Measurements from ENCODE around the gene PSMD4. TPM values are rescaled to one million over a fixed set of nuclear protein-coding genes. Genes with fewer than 3 reads are reported as not detected.
A peak's percentile ranks its signal among the peaks of the same experiment; 100 is the strongest.
"Not testable (repeated sequence)": the region's sequence is repeated elsewhere in the genome, so short reads cannot be mapped to it uniquely, and the experiment has no call there.

Gene PSMD4
- 116 TPM for polyA plus RNA-seq (ENCODE audit: insufficient read length)

DNA sequence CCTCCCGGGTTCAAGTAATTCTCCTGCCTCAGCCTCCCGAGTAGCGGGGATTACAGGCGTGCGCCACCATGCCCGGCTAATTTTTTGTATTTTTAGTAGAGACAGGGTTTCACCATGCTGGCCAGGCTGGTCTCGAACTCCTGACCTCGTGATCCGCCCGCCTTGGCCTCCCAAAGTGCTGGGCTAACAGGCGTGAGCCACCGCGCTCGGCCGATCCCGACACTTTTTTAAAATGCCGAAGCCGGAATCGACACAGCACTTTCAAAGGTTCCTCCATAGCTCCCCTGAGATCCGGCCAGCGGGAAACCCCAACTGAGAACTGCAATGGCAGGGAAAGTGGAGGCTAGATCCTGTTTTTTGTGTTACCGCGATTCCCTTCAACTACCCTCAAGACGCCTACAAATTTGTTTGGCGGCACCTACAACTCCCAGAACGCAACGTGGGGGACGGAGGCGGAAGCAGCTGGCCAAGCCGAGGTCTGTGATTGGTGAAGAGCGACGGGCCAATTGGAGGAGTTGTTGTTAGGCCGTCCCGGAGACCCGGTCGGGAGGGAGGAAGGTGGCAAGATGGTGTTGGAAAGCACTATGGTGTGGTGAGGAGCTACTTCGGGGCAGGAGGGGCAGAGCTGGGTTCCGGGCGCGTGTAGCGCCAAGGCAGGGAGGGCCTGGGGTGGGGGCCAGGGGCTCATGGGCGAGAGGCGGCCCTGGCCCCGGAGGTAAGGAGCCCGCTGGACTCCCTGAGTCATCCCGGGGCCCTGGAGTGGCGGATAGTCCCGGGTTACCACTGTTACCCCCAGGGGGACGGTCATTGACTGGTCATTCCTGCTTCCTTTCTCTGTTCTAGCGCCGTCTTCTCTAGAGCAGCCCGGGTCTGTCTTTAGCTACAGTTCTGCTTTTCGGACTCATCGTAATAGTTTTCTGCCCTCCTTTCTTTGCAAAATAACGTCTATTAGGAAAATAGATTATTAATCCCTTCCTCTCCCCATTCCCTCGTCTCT is at the start of gene PSMD4:
Gene PSMD4, plus strand, starts transcription at position 518 of the 997 bp plus-strand sequence. Its CDS starts 49 bp downstream, at position 567.
- peak; percentile 95 for DNase-seq (ENCODE audit: low read depth)

DNA sequence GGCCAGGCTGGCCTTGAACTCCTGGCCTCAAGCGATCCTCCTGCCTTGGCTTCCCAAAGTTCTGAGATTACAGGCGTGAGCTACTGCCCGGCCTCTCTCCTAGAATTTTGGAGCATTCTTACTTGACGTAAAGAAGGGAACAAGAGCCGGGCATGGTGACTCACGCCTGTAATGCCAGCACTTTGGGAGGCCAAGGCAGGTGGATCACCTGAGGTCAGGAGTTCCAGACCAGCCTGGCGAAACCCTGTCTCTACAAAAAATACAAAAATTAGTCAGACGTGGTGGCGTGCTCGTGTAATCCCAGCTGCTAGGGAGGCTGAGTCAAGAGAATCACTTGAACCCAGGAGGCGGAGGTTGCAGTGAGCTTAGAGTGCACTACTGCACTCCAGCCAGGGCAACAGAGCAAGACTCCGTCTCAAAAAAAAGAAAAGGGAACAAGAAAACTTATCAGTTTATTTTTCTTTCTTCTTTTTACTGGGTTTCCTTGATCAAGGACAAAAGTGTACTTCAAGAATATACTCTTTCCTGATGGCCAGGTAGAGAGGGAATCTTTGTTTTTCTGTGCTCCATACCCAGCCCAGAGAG is 49.1 kb upstream of the PSMD4 start:
- not testable (repeated sequence) for DNase-seq (ENCODE audit: low read depth)

DNA sequence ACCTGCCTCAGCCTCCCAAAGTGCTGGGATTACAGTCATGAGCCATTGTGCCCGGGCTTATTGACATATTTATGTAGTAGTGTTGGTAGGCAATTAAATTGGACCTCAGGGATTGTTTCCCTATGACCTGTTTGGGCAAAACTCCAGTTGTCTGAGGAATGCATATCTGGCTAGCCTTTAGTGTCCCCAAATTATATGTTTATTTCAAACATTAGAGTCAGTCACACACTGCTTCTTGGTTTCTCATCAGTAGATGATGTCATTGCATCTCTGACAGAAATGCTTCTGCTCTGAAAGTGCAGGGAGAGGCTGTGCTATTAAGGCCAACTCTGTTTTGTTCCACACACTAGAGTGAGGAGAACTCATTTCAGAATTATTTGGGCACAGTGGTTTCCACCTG is 43.7 kb upstream of the PSMD4 start:
- DNase-seq (ENCODE audit: low read depth), result no peak

DNA sequence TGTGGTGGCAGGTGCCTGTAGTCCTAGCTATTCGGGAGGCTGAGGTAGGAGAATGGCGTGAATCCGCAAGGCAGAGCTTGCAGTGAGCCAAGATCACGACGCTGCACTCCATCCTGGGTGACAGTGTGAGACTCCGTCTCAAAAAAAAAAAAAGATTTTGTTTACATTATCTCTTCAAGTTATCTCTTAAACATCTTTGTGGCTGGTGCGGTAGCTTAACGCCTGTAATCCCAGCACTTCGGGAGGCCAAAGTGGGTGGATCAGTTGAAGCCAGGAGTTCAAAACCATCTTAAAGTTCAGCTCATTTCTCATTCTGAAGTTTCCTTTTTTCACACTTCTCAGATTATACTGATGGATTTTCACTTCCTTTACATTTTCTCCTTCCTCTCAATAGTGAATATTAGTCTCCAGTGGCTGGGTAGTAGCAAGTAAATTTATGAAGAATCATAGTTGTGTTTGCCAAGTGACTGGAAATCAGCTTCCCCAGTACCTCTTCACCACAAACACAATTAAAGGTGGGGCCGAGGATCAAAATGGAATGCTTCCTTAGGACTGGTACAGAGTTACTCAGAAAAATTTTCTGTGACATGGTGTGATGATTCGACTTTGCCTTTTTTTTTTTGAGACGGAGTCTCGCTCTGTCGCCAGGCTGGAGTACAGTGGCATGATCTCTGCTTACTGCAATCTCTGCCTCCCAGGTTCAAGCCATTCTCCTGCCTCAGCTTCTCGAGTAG is 42.4 kb upstream of the PSMD4 start:
- DNase-seq (ENCODE audit: low read depth), result no peak

DNA sequence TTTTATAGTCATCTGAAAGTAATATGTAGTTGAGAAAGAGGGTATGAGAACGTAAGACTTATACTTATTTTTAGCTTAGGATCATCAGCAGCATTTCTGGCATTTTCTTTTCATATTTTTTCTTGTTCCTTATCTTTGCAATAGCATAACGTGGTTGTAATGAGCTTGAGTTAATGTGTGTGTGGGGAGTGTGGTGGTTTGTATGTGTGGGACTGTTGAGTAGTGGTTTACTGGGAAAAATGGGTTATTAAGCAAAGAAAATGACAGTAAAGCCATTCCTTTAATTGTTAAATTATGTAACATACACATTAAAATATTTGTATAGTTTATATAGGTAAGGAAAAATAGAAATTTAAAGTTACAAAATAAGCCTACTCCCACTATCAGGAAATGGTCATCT is 41.0 kb upstream of the PSMD4 start:
- DNase-seq (ENCODE audit: low read depth), result no peak

DNA sequence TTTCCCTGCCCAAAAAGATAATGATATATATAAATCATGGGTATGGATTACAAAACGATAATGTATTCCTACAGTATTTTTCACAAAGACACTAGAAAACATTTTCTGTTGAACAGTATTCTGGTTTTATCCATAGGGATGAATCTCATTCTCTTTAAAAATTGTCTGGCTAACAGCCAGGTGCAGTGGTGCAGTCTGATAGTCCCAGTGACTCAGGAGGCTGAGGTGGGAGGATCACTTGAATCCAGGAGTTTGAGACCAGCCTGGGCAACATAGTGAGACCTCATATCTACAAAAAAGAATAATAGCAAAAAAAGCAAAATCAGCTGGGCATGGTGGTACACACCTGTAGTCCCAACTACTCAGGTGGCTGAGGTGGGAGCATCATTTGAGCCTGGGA is 32.9 kb upstream of the PSMD4 start:
- no peak for DNase-seq (ENCODE audit: low read depth)

DNA sequence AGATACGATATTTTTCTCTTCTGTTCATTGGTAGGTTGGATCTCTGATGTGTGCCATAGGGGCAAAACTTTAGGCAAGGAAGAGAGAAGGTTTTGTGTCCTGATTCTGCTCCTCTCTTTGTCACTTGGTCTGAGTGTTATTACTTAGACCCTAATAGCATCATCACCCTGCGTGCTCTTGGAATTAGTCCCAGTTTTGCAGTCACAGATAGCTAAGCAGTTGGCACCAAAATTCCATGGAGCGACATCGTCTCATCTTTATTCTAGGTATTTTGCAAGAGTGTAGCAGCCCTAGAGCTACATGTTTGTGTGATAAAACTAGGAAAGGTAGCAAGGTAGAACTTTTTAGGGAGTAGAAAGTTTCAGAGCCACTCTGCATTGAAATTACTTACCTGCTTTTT is 32.4 kb upstream of the PSMD4 start:
- no peak for DNase-seq (ENCODE audit: low read depth)

DNA sequence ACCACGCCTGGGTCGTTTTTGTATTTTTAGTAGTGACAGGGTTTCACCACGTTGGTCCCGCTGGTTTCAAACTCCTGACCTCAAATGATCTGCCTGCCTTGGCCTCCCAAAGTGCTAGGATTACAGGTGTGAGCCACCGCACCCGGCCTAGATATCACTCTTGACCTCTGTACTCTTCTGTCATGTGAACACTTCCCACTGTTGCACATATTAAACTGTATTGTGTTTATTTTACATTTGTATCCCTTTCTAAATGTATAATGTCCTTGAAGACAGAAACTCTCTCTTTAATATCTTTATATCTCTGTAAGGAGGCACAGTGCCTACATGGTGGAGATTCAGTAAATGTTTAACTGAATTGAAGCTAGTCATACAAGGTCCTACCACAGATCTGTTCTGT is 19.3 kb upstream of the PSMD4 start:
- DNase-seq (ENCODE audit: low read depth), result no peak

DNA sequence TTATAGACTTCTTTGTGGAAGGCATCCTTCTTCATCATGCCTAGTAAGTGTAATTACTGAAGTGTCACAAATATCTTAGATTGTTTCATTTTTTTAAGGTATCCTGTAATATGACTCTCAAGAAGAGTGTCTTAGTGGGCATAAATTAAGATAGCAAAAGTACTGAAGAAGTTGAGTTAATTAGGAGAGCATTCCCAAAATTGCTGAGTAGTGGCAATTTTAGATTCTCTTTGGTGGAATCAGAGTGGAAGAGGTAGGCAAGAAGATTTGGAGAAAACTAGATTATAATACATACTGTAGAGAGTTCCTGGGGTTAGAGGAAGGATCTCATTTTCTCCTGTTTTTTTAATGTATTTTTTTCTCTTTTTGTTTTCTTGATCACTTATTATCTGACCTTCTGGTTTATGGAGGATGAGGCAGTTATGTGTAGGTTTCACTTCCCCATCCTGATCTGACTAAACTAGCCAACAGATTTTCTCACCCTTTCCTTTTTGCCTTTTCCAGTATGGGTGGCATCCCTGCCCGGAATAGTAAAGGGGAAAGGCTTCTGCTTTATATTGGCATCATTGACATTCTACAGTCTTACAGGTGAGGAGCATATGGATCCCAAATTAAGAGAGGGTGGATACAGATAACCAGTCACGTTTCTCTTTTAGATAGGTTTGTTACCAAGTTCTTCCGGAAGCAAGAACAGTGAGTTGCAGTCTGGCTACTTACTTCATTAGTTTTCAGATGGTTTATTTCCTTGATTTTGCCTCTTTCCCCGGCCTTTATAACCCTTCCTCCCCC is 16.7 kb upstream of the PSMD4 start:
- no peak for DNase-seq (ENCODE audit: low read depth)

DNA sequence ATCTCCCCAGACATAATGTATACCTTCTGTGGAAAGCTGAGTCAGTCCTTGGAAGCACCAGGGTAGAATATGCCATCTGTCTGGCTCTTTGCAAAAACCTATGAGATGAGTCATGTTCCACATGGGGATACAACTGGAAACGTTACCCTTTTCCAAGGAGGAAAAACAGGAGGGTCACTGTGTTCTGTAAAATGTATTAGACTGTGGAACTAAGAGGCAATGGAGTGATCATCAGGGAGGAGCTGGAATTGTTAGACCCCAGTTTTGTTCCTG is 16.1 kb upstream of the PSMD4 start:
- no peak for DNase-seq (ENCODE audit: low read depth)

DNA sequence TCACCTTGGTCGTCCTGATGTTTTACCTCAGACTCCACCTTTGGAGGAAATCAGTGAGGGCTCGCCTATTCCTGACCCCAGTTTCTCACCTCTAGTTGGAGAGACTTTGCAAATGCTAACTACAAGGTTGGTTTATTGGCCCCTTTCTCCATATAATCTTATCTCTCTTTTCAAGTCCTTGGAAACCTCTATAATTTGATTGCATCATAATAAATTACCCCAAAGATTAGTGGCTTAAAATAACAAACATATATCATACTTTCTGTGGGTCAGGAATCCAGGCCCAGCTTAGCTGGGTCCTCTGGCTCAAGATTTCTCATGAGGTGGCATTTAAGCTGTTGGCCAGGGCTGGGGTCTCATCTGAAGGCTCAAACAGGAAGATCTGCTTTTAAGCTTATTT is 12.1 kb upstream of the PSMD4 start:
- no peak for DNase-seq (ENCODE audit: low read depth)

DNA sequence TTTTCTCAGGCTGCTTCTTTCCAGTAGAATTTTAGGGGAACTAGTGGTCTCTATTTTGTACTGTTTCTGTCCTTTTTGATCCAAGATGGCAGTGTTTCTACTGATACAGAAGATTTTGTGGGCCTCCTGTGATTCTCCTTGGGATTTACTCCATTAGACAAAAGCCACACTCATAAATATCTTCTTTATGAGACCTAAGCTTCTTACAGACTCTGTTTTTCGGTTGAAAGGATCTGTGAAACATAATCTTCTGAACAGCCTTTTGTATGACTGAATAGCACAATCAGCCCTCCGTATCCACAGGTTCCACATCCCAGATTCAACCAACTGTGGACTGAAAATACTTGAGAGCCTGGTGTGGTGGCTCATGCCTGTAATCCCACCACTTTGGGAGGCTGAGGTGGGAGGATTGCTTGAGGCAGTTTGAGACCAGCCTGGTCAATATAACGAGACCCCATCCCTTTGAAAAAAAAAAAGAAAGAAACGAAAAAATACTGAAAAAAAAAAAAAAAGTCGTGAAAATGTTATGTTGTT is 10.8 kb upstream of the PSMD4 start:
- DNase-seq (ENCODE audit: low read depth), result no peak

DNA sequence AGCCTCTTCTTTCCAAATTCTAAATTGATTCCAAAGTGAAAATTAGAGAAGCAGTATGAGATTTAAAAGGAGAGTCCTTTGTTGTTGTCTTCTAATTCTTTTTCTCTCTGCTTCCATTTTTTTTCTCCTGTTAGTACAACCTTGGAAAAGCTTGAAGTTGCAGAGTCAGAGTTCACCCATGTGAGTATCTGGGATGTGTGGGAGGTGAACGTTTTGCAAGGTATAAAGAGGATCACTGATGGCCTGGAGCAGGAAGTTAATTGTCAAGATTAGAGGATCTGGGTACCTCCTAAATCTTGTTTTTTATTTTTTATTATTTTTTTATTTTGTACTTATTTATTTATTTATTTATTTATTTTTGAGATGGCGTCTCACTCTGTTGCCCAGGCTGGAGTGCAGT is 7.7 kb upstream of the PSMD4 start:
- DNase-seq (ENCODE audit: low read depth), result no peak

DNA sequence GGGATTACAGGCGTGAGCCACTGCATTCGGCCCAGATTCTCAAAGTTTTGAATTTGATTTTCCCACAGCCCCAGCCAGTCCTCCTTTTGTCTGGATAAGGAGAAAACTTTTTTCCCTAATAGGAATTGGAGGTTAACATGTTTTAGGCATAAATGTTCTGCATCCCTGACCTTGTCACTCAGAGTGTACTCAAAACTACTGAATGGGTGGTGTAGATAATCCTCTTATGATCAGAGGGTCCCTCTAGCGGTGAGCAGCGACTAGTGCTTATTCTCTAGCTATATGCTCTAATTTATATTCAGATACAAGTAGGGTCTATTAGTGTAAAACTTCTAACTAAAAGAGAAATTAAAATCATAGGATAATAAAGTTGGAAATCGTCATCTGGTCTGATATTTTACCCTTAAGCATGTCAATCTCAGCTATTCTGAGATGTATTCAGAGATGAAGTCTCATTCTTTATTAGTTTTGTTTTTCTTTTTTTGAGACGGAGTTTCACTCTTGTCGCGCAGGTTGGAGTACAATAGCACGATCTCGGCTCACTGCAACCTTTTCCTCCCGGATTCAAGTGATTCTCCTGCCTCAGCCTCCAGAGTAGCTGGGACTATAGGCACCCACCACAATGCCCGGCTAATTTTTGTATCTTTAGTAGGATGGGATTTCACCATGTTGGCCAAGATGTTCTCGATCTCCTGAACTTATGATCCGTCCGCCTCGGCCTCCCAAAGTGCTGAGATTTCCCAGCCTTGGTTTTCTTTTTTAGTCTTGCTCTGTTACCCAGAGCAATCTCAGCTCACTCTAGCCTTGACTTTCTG is 2.7 kb upstream of the PSMD4 start:
- DNase-seq (ENCODE audit: low read depth), result peak; percentile 40

DNA sequence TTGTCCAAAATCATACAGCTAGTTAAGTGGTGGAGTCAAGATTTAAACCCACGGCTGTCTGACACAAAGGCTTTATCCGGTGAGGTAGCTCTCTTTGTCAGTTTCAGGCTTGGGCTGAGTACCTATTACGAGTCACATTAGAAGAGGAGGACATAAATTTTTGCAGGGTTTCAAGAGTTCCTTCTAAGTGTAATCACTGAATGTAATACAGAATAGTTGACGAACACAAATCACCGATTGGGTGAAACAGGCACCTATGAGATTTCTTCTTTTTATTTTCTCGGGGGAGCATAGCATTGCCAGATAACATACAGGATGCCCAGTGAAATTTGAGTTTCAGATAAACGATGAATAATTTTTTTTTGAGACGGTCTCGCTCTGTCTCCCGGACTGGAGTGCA is 847 bp downstream of the PSMD4 start:
- no peak for DNase-seq (ENCODE audit: low read depth)

DNA sequence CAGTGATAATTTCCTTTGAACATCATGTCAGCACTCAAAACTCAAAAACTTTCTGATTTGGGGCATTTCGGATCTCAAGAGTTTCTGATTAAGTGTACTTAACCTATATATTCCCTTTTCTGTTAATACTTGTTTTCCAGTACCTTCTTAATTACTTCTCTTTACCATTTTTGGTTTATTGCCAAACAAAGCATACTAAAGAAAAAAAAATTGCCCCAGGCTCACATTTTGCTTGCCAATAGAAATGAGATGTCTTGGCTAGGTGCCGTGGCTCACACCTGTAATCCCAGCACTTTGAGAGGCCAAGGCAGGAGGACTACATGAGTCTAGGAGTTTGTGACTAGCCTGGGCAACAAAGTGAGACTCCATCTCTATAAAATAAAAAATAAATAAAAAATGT is 4.8 kb downstream of the PSMD4 start:
- no peak for DNase-seq (ENCODE audit: low read depth)

DNA sequence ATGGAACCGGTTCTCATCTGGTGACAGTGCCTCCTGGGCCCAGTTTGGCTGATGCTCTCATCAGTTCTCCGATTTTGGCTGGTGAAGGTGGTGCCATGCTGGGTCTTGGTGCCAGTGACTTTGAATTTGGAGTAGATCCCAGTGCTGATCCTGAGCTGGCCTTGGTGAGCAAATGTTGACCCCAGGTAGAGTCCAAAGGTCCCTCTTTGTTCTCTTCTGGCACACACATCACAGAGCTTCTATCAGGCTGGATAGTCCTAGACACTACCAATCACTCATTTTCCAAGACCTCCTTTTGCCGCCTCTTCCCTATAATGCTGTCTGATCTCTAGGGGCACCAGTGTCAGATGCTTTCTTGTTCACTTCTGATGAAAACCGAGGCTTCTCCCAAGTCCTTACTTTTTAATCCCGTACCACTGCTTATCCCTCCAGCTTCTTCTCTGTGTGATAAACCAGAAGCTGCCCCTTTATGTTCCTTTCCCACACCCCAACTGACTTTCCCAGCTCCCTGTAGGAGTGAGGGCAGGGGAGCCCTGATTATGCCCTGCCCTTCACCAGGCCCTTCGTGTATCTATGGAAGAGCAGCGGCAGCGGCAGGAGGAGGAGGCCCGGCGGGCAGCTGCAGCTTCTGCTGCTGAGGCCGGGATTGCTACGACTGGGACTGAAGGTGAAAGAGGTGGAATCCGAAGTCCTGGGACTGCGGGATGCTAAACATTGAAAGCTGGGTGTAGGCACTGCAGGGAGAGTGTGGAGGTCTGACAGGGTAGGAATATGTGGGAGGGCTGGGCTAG is 11.1 kb downstream of the PSMD4 start:
- DNase-seq (ENCODE audit: low read depth), result no peak

DNA sequence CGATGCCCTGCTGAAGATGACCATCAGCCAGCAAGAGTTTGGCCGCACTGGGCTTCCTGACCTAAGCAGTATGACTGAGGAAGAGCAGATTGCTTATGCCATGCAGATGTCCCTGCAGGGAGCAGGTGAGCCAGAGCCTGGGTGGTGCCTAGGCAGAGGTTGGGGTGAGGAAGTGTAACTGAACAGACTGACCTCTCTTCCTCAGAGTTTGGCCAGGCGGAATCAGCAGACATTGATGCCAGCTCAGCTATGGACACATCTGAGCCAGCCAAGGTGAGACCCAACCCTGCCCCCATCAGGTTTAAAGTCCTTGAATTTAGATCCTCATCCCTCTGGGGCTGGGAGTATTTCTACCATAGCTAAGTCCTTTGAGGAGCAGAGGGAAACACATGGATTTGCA is 11.8 kb downstream of the PSMD4 start:
- DNase-seq (ENCODE audit: low read depth), result no peak

DNA sequence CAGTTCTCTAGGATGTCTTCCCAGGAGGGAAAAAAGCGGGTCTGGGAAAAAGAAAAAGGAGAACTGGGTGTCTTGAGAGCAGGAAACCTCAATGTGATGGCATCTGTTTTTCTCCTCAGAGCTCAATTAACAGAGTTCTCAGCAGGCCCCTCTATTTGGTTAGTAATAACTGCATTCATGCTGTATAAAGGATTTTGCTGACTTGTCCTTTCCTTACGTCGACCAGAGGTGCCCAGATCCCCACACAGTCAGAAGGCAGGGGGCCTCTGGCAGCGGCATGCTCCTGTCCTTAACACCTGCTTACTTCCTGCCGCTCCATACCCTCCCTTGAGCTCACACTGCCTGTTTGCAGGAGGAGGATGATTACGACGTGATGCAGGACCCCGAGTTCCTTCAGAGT is 12.3 kb downstream of the PSMD4 start:
- no peak for DNase-seq (ENCODE audit: low read depth)

DNA sequence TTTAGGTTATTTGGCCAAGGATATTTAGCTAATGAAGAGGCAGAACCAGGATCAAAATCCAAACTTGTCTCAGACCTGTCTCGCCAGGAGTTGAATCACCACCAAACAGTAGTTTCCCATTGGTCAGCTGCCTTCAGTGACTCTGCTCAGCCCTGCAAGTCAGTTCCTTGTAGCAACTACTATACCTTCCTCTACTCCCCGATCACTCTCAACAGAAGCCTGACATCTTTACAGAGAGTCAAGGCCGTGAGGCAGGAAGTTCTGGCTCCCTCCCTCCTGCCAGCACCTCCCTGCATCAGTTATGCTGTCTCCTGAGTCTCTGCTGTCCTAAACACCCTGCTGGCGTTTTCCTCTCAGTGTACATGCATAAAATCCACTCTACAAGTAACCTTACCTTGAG is 13.2 kb downstream of the PSMD4 start:
- no peak for DNase-seq (ENCODE audit: low read depth)

All from forelimb muscle (tissue), 1 donor.